Stimulated activated CD8-positive, alpha-beta memory T cell treated with anti-CD3 and anti-CD28 coated beads, Interleukin-2, amount 100 ng/mL, for 1 hour (primary cell): Measurements from ENCODE around the gene MRFAP1L1.

Source experiments
- DNase-seq, 2 donors: peaks; one replicate each; pipeline ENCODE4 v3.0.0-alpha.2; 2020; ENCODE audit warnings: low read depth in 2 of 2

Gene MRFAP1L1

DNA sequence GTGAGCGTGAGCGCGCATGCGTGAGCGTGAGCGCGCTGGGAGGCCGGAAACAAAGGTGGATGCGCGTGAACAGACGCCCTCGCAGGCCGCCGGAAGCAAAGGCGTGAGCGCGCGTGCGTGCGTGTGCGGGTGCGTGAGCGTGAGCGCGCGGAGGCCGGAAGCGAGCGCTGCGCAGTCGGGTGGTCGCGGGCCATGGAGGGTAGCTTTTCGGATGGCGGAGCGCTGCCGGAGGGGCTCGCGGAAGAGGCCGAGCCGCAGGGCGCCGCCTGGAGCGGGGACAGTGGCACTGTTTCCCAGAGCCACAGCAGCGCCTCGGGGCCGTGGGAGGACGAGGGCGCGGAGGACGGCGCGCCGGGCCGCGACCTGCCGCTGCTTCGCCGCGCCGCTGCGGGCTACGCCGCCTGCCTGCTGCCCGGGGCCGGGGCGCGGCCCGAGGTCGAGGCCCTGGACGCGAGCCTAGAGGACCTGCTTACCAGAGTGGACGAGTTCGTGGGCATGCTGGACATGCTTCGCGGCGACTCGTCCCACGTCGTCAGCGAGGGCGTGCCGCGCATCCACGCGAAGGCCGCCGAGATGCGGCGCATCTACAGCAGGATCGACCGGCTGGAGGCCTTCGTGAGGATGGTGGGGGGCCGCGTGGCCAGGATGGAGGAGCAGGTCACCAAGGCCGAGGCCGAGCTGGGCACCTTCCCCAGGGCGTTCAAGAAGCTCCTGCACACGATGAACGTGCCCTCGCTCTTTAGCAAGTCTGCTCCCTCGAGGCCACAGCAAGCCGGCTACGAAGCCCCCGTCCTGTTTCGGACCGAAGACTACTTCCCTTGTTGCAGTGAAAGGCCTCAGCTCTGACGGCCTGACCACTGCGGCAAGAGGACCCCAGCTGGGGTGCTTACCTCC is 6.6 kb upstream of the MRFAP1L1 start, which contains the start of gene BLOC1S4:
Gene BLOC1S4, plus strand, starts transcription at position 157 of the 894 bp plus-strand sequence. Its CDS starts 36 bp downstream, at position 193.
- DNase-seq, result peak; percentile 75 to 80

DNA sequence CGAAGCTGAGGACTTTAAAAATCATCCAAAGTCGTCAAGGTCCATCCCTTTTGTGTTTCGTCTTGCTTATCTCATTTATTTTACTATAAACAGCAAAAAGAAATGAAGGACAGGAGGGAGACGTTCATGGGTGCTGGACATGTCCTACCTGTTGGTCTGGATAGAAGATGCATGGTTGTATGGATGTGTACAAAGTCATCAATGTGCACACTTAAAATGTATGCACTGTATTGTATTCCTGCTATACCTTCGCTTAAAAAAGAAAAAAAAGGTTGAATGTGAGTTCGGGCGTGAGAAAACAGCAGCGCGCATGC is 6.0 kb upstream of the MRFAP1L1 start:
- DNase-seq, result no peak

DNA sequence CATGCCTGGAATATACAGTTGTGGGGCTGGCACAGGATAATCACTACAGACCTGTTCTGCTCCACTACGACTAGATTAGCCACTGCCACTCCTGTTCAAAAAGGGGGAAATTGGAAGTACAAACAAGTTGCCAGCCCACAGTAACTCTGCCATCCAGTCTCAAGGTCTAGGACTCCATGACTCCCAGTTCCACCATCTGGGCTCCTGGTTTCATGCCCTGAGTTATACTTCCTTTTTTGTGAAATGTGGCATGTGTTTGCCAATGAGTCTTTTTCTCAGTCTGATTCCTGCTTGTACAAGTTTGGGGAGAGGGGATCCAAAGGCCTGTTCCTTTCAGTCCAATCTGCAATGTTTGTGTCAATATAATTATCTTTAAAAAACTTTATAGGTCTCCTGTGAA is 5.3 kb upstream of the MRFAP1L1 start:
- DNase-seq, result no peak

DNA sequence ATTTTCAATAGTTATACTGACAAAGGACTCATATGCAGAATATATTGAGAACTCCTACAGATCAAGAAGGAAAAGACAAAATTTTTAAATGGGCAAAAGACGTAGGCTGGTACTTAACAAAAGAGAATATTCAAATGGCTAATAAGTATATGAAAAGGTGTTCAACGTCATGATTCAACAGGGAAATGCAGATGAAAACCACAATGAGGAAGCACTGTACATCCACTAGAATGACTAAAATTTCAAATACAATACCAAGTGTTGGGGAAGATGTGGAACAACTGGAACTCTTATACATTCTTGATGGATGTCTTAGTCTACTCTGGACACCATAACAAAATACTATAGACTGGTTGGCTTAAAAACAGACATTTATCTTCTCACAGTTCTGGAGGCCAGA is 1.3 kb upstream of the MRFAP1L1 start:
- no peak for DNase-seq

DNA sequence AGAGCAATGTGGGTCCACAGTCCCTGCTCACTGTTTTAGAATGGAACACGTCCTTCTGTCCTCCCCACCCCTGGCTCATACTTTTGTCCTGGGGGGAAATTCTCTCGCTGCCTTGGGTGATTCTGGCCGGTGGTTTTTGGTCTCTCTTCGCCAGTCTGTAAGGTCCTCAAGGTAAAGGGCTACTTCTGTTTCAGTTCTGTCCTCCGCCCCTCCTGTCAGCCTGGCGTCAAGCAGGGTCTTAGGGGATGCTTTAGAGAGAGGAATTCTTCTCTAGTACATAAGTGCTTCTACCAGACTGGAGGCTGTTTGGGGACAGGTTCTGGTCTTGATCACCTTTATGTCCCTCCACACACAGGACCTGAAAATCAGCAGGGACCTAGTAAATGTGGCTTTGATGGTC is 617 bp upstream of the MRFAP1L1 start:
- no peak for DNase-seq

DNA sequence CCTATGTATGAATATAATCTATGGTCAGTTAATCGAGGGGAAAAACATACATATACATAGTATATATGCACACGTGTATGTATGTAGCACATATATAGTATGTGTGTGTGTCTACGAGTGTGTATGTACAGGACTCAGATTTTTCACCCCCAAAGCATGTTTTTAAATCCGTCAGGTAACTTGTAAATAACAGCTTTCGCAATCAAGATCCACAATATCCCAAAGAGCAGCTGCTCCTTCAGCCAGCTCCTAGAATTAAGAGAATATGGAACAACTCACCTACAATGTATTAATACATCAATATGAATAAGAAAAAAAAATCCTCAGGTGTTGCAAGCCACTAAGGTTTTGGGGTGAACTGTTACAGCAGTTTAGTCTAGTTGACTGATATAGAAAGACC is 3.5 kb downstream of the MRFAP1L1 start:
- DNase-seq, result no peak

DNA sequence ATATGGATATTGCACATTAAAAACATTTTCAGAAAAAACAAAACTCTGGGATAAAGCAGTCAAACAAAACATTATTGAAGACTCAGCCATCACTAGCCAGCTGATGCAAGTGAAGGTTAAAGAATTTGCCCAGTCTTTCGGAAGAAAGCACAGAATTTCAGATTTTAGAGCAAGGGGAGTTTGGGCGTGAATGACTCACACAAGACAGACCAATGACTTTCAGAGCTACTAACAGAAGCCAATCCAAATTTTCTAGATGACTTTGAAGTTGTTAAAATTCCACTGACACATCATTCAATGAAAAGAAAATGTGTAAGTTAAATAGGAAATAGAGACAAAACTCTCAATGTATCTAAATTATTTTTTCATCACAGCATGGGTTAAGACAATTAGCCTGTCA is 4.0 kb downstream of the MRFAP1L1 start:
- no peak for DNase-seq

DNA sequence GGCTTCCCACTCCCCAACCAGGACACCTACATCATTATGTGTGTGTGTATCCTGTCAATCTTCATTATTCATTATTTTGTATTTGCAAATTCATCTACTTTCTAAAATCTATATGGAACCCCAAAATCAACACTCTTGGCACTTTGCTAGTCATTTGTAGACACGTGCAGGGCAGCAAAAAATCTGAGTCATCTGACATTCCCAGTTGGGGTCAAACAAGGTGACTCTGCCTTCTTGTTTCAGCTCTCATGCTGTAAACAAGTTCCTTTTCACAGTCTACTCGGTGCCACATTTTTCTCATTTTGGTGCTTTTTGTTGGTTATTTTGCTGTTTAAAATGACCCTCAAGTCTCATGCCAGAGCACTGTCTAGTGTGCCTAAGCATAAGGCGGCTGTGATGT is 5.9 kb downstream of the MRFAP1L1 start:
- no peak for DNase-seq

DNA sequence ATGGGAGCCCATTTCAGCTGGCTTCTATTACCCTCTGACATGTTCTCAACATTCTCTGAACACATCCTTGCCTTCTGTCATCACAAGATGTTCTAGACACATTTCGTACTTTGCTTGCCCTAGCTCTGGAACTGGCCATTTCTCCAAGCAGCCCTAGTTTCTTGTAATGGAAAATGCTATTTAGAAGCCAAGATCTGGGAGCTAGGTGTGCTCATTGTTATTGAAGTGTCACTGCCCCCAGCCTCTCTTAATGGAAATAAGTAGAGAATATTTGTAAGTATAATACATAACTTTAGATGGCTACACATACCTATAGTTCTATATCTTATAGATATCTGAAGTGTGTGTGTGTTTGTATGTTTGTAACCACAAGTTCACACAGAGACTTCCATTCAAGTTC is 6.9 kb downstream of the MRFAP1L1 start:
- DNase-seq, result no peak

DNA sequence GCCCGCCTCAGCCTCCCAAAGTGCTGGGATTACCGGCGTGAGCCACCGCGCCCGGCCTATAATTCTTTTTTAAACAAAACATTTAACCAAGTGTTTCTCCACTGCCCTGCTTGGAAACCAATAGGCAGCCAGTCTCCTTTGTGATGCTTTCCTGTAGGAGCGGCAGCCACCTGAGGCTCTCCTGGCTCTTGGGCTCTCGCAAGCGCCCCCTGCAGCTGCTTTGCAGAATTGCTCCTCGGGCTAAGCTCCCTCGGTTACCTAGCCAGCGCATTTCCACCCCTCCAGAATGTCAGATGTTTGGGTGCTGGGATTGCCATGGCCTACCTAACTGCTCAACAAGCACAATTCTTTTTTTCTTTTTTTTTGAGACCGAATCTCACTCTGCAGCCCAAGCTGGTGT is 8.3 kb downstream of the MRFAP1L1 start:
- no peak for DNase-seq

DNA sequence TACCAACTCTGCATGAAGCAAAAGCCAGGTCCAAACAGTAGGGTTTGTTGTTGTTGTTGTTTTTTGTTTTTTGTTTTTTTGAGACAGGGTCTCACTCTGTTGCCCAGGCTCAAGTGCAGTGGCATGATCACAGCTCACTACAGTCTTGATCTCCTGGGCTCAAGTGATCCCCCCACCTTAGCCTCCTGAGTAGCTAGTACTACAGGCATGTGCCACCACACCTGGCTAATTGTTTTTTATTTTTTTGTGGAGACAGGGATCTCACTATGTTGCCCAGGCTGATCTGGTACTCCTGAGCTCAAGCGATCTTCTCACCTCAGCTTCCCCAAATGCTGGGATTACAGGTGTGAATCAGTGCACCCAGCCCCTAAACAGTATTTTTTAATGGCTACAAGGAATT is 9.8 kb downstream of the MRFAP1L1 start:
- DNase-seq, result no peak

DNA sequence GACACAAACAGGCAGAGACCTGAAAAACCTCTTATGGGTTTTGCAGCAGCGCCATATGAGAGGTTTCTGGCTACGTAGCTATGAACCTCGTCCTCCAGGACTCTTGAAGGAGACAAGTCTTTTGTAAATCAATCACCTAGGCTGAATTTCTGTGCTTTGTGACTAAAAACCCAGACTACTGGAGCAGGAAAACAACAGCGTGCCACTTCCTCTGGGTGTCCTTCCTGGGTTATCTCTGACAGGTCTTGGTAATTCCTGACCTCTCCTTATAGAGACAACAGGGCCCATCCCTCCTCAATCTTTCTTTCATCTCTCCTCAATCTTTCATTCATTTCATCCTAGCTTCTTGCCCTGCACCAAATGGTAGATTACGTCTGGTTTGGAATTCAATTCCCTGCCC is 10.3 kb downstream of the MRFAP1L1 start:
- no peak for DNase-seq

DNA sequence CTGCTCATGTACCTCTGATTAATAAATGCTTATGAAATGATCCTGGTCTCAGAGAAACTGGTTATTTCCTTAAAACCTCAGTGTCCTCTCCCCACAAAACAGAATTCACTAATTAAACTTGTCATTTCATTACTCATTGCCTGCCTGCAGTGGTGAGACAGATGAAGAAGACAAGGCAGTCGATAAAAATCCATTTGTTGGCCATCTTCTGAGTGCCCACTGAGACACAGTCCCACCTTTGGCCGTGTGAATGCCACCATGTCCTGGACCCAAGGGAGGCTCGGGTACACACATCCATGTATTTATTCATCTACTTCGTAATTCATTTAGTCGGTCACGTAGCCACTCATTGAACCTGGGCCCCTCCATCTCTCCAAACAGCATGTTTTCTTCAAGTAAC is 12.5 kb downstream of the MRFAP1L1 start:
- DNase-seq, result no peak

DNA sequence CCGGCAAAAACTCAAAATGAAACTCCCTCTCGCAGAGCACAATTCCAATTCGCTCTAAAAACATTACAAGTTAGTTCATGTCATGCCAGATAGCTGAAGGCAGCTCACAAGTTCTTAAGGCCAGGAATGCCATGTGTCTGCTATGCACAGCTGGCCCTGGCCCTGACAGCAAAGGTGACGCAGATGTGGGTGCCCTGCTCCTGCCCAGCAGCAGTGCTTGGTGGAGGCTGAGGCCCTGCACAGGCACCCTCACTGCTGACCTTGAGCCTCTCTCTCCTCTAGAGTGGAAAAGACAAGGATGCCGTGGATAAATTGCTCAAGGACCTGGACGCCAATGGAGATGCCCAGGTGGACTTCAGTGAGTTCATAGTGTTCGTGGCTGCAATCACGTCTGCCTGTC is 13.1 kb downstream of the MRFAP1L1 start:
- no peak for DNase-seq

DNA sequence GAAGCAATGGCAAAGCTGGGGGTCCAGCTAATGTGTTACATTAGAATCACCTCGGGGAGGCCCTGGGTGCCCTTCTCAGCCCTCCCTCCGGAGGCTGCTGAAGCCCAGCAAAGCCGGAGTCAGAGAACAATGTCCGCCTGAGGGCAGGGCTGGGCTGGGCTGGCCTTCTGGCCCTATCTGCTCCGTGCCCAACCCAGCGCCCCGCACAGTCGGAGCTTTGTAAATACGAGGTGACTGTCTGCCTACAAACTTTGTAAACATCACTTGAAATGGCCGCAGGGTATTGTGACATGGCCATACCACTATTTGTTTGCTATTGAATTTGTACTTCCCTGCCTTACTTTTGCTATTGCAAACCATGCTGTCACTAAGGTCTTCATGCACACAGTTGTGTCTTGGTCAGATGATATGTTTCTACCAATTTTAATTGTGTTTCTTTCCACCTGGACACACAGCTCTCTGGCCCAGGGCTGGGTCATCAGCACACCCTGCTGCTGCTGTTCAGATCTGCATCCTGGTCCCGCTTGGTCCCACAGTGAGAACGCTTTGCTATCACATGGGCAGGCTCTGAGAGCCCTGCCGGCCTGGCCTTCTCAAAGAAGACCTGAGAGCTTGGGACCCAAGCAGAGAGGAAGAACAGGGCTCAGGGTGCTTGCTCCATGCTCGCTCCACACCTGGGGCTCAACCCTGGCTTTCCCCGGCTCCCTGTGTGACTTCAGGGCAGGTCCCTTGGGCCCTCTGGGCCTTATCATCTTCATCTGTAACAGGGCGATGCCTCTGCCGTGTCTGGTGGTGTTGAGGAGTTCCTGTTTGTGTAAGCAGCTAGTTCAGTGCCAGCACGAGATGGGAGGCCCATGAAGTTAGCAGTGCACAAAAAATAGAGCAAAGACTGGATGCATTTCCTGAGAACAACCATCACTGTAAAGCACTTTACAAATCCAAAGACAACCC is 13.7 kb downstream of the MRFAP1L1 start:
- no peak for DNase-seq

DNA sequence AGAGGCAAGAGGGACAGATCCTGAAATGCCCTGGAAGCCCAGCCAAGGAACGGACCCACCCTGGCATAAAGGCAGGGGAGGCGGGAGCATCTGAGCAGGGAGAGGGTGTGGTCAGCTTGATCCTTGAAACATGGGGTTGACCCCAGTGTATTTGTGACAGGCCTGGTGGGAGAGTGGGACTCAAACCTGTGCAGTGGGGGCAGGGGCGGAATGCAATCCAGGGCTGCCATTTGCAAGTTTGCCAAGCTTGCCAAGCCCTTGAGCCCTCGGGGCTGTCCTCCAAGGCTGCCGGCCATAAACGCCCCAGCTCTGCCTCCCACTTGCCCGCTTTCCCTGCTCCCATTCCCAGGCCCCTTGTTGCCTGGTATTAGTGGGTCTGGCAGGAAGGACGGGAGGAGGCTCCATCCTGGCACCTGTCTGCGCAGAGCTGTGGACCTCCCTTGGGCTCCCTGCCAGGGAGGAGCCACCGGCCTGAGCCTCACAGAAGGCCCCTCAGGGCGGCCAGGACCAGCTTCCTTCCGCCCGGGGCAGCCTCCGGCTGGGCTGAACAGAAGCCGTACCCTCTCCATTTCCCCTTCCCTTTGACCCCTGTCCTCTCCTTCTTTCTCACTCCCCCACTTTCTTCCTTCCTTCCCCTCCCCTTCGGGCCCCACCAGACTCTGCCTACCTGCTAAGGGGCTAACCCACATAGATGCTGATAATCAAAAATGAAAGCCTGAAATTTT is 15.3 kb downstream of the MRFAP1L1 start:
- DNase-seq, result no peak

DNA sequence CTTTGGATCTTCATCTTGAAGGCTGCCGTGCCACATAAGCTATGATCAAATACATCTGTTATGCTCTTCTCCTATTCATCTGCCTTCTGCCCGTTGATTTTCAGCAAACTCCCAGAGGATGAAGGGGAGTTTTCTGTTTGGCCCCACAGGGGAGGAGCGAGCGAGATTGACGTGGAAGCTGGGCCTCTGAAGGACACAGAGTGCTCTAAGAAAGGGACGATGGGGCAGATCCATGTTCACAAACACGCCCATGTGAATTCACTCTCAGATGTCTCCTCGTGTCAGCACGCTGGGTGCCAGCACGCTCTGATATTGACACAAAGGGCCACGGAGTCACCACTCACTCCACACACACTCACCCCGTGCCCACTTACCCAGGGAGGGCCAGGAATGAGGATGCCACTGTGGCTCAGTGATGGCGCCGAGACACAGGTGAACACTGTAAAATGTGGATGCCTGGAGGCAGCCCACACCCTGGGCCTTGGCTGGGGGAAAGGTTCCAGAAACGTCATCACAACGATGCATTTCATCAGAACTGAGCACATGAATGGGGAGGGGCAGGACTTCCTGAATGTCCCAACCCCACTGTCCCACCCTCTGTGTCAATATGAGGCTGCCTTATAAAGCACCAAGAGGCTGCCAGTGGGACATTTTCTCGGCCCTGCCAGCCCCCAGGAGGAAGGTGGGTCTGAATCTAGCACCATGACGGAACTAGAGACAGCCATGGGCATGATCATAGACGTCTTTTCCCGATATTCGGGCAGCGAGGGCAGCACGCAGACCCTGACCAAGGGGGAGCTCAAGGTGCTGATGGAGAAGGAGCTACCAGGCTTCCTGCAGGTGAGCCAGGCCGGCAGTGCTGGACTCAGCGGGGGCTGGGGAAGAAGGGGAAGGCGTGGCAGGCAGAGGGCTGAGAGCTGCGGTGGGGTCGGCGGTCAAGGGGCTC is 16.2 kb downstream of the MRFAP1L1 start, which contains the start of gene S100P:
Gene S100P, plus strand, starts transcription at position 648 of the 946 bp plus-strand sequence. Its CDS starts 55 bp downstream, at position 703.
- no peak for DNase-seq

DNA sequence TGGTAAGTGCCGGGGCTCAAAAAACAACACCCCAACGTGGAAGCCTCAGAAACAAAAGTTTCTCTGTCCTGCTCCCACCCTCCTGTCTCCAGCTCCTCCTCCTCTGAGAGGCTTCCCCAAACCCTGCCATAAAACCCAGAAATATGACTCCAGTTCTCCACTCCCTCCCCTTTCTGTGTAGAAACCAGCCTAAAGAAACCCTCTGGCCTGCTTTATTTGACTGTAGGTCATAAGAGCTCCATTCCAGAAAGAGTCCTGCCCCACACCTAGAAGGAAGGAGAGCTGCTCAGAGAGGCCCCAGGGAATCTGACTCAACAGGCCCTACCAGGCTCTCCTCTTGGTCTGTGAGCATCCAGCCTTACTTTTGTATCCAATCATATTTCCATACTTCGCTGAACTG is 16.9 kb downstream of the MRFAP1L1 start:
- DNase-seq, result no peak

DNA sequence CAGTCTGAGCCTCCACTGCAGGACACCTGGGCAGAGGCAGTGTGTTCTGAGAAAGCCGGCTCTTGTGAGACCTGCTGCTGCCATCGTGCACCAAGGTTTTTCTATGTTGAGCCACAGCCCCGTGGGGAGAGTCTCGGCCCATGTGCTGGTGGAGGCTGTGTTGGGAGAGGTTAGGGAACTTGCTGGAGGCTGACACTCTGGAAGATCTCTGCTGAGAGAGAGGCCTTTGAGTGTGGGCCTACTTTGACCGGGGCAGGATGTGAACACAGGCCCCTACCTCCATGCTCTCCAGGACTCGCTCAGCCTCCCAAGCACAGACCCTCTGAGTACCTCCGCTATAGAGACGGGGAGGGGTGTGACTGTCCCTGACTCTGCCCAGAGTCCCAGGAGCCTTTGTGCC is 17.3 kb downstream of the MRFAP1L1 start:
- DNase-seq, result no peak

DNA sequence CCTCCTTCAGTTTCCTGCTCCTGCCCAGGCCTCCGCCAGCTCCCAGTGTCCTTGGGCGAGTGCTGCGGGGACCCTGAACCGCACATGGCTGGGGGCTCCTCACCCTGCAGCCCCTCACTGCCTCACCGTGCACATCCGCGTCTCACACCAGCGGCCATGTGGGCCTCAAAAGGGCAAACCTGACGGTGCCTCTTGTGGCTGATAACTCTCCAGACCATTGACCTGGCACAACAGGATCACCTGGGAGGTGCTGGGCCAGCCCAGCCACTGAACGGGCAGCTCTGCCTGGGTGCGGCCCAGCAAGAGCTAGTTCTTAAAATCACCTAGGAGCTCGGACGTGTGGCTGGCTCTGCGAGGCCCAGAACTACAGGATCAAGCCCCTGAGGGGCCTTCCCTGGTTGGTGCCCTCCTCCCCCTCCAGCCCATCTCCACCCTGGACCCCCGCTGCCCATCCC is 20.1 kb downstream of the MRFAP1L1 start:
- no peak for DNase-seq
